GM19035 (cell line): ENCODE results near the gene BCOR.

ENCODE experiments used
- ATAC-seq: cut with Tn5 transposase; IDR thresholded peaks from one replicate; pipeline ENCODE4 v1.9.1; 2021; ENCODE audit not compliant: unreplicated experiment

Gene BCOR

DNA sequence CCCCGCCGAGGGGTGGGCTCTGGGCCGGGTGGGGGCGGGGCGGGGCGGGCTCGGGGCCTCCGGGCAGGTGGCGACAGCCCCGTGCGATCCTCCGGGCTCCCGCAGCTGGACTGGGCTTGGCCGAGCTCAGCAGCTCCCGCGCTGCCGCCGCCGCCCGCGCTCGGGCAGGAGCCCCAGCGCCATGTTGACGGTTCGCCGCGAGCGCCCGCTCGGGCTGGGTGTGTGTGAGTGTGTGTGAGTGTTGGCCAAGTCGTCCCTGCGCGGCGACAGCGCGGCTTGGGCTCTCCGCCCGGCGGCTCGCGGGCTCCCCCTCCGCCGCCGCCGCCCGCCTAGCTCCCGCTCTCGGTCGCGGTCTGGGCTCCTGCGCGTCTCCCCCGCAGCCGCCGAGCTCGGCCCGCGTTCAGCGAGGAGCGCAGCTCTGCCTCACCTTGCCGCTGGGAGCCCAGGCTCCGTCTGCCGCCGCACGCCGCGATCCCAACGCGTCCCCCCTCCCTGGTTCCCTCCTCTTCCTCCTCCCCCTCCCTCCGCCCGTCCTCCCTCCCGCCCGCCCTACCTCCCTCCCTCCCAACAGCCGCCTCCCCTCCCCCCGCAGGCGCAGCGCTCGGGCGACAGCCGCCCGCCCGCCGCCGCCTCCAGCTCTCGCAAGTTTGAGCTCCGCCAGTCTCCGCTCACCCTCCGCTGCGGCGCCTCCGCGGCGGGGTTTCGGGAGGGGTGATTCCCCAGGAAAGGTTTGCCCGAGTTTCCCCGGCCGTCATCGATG lies at the start of gene BCOR:
BCOR (minus strand) TSS at position 455 of the 760 bp plus-strand sequence. CDS start 20,029 bp downstream, outside the sequence.
- peak; percentile 34 for ATAC-seq

DNA sequence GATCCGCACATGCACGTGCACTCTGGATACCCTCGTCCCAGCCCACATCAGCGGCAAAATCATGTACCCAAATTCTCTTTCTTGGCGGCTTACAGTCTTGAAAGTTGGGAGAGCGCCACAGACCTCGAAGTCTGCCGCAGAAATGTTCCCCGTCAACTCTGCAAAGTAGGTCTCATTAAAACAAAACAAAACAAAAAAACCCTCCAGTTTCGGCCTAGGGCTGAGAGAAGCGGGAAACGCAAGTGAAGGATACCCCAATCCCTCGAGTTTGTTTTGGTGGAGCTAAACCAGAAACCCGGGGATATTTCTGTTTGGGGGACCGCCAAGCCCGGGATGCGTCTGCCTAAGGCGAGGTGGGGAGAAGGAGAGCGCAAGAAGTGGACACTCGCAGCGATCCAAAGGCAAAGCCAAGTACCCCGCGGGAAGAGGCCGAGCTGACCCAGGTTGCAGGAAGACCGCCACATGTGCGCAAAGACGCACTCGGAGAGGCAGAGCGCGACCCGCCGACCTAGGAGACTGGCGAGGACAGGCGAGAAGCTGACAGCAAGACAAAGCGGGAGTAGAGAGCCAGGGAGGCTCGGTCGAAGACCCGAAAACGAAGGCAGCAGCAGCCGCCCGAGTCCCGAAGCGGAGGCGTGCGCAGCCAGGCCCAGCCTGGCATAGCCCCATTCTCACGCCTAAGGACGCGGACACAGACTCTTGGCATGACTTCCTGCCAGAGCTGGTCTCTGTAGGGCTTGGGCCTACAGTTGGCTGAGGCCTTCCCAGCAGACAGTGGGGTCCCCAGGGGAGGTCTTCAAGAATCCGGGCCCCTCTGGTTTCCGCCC lies 49.6 kb upstream of the BCOR start:
- no peak for ATAC-seq

GRCh38 chrX:40146262-40147125 lies 48.7 kb upstream of the BCOR start:
- no peak for ATAC-seq

GRCh38 chrX:40145923-40146261 lies 48.1 kb upstream of the BCOR start:
- no peak for ATAC-seq

DNA sequence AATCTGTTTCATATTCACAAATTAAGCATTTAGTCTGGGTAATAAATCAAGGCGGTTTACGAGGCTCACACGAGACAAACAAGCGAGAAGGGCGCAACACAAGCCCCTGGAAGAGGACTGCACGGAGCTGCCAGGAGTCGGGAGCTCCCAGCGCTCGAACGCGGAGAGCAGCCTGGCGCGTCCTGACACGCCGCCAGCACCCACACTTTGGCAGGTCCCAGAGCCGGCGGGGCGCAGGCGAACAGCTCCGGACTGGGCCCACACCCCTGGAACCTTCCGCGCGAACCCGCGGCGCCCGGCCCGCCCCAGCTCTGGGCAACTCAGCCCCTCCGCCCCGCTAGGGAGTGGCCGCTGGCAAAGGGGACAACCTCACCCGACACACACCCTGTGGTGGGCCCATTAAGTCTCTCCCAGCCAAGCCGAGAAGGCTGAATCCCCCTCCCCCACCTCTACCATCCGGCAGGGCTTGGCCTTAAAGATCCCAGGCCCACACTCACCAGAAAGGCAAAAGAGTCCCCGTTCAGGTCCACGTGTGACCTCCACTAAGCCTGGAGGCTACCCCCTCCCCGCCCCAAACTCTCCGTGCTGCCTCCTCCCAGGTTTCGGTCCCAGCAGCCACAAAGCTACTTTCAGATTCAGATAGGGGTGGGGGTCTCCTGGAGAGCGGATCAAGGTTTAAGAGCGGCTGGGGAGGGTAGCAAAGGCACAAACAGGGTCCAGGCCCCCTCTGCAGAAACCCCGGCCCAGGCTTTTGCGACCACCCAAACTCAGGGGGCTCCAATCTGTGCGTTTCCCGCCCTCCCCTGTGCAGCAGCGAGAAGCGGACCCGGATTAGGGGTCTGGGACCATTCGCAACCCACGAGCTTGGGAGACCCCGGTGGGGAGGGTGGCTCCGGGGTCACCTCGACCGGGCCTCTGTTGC lies 47.5 kb upstream of the BCOR start:
- no peak for ATAC-seq

GRCh38 chrX:40144576-40144975 lies 46.8 kb upstream of the BCOR start:
- ATAC-seq = no peak

GRCh38 chrX:40143987-40144386 lies 46.2 kb upstream of the BCOR start:
- no peak for ATAC-seq

DNA sequence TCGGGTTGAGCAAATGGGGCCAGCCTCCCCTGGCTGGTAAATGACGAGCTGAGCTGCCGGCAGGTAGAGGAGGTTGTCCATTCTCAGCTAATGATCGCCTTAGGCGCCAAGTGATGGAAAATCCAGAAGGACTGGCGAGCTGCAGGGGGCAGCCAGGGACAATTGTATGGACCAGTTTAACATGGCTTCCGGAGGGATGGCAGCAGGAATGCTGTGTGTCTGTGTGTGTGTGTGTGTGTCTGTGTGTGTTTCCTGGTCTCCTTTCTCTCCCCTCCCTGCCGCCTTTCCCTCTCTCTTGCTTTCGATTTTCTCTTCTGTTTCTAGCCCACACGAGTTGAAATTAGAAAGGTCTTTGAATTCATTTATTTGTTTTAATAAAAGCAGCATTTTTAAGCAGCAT lies 45.2 kb upstream of the BCOR start:
- ATAC-seq = no peak

GRCh38 chrX:40142417-40142816 lies 44.7 kb upstream of the BCOR start:
- no peak for ATAC-seq

DNA sequence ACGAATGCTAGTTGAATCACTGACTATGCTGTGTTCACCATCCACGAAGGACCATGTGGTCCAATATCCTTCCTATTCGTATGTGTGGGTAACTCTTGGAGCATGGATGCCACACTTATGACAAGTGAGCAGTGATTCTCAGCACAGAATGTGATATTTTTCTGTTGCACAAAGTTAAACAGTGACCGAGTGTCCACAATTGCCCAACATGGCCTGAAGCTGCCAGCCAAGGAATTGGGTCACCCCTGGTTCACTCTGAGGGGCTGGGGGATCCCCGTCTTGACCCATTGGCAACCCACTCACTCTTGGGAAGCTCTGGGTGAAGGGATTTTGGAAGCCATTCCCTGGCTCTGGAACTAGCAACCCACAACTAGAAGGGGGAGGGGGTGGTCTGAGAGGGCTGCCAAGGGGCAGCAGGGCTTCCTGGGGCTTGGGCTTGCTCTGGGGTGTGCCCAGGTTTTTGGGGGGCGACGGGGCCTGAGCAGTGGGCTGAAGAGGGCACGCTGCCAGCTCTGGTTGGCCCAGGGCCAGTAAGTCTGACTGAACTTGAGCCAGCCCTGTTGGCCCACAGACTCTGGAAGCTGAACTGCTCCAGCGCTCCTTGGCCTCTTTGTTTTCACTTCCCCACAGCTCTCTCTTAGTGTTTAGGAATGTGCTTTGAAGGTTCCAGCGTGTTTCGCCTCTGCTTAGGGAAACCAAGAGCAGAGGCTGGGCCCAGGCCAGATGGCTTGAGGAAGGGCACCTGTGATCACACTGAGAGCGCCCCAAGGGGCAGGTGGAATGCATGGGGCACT lies 43.1 kb upstream of the BCOR start:
- ATAC-seq = no peak

GRCh38 chrX:40132751-40133150 lies 35.0 kb upstream of the BCOR start:
- ATAC-seq = no peak

GRCh38 chrX:40131654-40132337 lies 34.0 kb upstream of the BCOR start:
- no peak for ATAC-seq

- ATAC-seq = no peak
Measured at GRCh38 chrX:40130207-40130606, 32.4 kb upstream of the BCOR start.

- ATAC-seq = no peak
Measured at GRCh38 chrX:40127052-40127451, 29.3 kb upstream of the BCOR start.

- ATAC-seq = no peak
Measured at GRCh38 chrX:40122487-40122886, 24.7 kb upstream of the BCOR start.

DNA sequence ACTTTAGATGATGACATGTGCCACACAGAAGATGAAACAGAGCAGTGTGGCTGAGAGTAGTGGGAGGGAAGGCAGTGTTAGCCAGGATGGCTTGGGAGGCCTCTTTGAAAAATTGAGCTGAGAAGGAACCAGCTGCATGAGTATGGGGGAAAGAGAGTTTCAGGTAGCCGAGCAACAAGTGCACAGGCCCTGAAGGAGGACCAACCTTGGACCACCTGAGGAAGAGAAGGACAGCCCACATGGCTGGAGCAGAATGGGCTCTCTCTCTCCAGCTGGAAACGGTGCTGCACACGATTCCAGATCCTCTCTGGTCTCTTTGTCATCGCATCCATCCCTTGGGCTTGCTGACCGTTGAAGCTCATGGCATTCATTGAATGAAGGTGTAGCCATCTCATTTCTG lies 23.9 kb upstream of the BCOR start:
- ATAC-seq = no peak

- no peak for ATAC-seq
Measured at GRCh38 chrX:40120838-40121580, 23.3 kb upstream of the BCOR start.

DNA sequence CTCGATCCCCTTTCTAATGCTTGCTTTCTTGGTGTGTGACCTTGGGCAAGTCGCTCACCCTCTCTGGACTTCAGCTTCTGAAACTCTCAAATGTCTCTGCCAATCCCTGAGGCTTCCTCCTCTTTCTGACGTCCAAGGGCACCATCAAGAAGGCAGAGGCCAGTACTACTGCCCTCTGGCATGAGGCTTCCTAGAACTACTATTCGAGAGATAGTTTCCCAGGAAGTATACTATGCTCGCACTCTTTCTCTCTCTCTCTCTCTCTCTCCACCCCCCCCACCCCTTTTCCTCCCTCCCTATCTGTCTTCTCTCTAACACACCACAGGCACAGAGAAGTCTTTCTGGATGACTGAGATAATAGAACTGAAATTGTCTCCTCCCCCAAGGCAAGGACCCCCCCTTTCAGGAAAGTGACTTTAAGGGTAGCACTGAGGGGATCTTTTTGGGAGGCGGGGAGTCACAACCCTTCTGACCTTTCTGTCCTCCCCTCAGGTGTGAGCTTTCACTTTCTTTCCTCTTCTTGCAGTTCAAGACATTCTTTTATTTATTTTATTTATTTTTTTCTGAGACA lies 20.0 kb upstream of the BCOR start:
- ATAC-seq = no peak
